MM.1S (cell line): ENCODE data around the gene ITPKC.

Experiments used
- EZH2 ChIP-seq: fragments of 300-600 bp; sonication (generic); optimal IDR thresholded peaks from 2 replicates; pipeline ENCODE3; 2017; ENCODE audit warnings: low read depth, mild to moderate bottlenecking, antibody characterized with exemption, low read length, mixed read lengths
- TF ChIP-seq, protein P1 (sequence below): fragments of 300-600 bp; sonication (generic); IDR thresholded peaks from 2 replicates; pipeline ENCODE4 v1.5.1; 2016; ENCODE audit warnings: antibody characterized with exemption, low read length, mixed read lengths

DNA sequence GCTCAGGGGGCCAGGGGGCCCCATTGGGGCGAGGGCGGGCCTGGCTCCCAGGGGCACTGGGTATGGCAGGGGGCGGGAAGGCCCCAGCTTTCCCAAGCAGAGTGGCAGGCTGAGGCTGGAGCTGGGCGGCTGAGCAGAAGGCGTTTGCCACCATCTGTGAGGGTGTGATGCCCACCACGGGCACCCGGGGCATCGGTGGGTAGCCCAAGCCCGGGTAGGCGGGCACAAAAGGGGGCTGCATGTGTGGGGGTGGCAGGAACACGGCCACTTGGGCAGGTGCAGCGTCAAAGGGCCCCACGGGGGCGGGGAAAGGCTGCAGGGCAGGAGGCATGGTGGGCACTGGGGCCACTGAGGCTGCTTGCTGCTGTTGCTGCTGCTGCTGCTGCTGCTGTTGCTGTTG lies 49.3 kb upstream of the ITPKC start:
- TF ChIP-seq, protein P1, sequence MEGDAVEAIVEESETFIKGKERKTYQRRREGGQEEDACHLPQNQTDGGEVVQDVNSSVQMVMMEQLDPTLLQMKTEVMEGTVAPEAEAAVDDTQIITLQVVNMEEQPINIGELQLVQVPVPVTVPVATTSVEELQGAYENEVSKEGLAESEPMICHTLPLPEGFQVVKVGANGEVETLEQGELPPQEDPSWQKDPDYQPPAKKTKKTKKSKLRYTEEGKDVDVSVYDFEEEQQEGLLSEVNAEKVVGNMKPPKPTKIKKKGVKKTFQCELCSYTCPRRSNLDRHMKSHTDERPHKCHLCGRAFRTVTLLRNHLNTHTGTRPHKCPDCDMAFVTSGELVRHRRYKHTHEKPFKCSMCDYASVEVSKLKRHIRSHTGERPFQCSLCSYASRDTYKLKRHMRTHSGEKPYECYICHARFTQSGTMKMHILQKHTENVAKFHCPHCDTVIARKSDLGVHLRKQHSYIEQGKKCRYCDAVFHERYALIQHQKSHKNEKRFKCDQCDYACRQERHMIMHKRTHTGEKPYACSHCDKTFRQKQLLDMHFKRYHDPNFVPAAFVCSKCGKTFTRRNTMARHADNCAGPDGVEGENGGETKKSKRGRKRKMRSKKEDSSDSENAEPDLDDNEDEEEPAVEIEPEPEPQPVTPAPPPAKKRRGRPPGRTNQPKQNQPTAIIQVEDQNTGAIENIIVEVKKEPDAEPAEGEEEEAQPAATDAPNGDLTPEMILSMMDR: no peak
- TF ChIP-seq EZH2: no peak
